ENCODE results near the gene CRISPLD2.

The CRISPLD2 gene

GRCh38 chr16:84884596-84885341, 65.0 kb downstream of the CRISPLD2 start:
- DNase-seq (ENCODE audit: low spot score): no peak

GRCh38 chr16:84885342-84885910, 65.6 kb downstream of the CRISPLD2 start:
- no peak for DNase-seq (ENCODE audit: low spot score)

DNA sequence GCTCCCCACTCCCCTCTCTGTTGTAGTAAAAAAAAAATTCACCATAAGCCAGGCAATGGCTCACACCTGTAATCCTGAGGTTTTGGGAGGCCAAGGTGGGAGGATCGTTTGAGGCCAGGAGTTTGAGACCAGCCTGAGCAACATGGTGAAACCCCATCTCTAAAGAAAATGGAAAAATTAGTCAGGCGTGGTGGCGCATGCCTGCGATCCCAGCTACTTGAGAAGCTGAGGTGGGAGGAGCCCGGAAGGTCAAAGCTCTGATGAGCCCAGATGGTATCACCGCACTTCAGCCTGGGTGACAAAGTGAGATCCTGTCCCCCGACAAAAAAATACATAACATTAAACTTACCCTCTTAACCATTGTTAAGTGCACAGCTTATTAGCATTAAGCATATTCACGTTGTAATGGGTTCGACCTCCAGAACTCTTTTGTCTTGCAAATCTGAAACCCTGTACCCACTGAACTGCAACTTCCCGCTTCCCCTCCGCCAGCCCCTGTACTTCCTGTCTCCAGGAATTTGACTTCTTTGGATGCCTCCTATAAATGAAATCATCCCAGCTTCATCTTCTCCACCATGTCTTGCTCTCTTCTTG, 66.8 kb downstream of the CRISPLD2 start:
- DNase-seq (ENCODE audit: low spot score): no peak

GRCh38 chr16:84887207-84887606, 67.4 kb downstream of the CRISPLD2 start:
- DNase-seq (ENCODE audit: low spot score): no peak

GRCh38 chr16:84888450-84888849, 68.7 kb downstream of the CRISPLD2 start:
- DNase-seq (ENCODE audit: low spot score): no peak

- peak; percentile 31 for DNase-seq (ENCODE audit: low spot score)
These were observed 69.3 kb downstream of the CRISPLD2 start for GRCh38 chr16:84889066-84889465.

- no peak for DNase-seq (ENCODE audit: low spot score)
These were observed 70.6 kb downstream of the CRISPLD2 start for GRCh38 chr16:84890427-84890826.

- no peak for DNase-seq (ENCODE audit: low spot score)
These were observed 71.5 kb downstream of the CRISPLD2 start for GRCh38 chr16:84891149-84891795.

DNA sequence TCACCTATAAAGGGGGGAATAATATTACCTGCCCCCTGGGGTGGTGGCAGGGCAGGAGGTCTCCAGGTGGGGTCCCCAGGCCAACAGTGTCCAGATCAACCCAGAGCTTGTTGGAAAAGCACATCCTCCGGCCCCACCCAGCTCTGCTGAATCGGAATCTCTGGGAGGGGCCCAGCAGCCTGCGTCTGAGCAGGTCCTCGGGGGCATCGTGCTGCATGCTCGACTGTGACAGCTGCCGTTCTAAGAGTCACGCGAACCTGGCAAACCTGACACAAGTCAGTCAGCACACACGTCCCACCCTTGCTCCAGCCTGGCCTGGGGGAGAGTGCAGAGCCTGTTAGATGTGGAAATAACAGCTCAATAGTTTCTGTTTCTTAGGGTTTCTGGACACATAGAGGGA, 72.3 kb downstream of the CRISPLD2 start:
- no peak for DNase-seq (ENCODE audit: low spot score)

DNA sequence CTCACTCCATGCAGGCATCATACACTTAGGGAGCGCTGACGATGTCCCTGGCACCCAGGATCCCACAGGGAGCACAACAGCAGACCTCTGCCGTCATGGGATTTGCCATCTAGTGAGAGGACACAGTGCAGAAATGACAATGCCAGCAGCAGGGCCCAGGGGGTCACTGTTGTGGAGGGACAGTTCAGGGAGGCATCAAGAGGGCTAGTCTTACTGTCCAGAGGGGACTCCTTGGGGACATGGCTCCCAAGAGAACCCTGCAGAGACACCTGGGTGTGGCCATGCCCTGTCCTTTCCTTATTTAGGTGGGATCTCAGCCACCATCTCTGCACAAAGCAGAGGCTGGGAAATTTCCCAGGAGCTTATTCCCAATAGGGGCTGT, 73.7 kb downstream of the CRISPLD2 start:
- no peak for DNase-seq (ENCODE audit: low spot score)

- no peak for DNase-seq (ENCODE audit: low spot score)
These were observed 74.2 kb downstream of the CRISPLD2 start for GRCh38 chr16:84893849-84894599.

GRCh38 chr16:84895016-84895415, 75.2 kb downstream of the CRISPLD2 start:
- DNase-seq (ENCODE audit: low spot score): no peak

- no peak for DNase-seq (ENCODE audit: low spot score)
These were observed 77.1 kb downstream of the CRISPLD2 start for GRCh38 chr16:84896847-84897246.

- DNase-seq (ENCODE audit: low spot score): no peak
These were observed 78.2 kb downstream of the CRISPLD2 start for GRCh38 chr16:84897911-84898377.

DNA sequence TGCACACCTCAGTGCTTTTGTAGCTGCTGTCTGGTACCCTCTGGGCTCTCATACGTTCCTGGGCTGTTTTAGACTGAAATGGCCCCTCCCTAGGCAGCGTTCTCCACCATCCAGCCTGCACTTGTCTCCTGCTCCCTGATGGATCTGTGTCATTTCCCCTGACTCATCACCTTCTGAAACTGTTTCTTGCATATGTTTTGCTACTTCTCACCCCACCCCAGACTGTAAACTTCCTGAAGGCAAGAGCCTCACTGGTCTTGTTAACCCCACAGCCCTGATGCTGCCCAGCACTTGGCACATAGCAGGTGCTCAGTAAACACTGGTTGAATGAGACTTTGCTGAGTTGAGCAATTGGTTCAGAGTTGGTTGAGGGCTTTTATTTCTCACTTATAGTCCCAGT, 78.7 kb downstream of the CRISPLD2 start:
- DNase-seq (ENCODE audit: low spot score): no peak

- no peak for DNase-seq (ENCODE audit: low spot score)
These were observed 79.6 kb downstream of the CRISPLD2 start for GRCh38 chr16:84899414-84899813.

DNA sequence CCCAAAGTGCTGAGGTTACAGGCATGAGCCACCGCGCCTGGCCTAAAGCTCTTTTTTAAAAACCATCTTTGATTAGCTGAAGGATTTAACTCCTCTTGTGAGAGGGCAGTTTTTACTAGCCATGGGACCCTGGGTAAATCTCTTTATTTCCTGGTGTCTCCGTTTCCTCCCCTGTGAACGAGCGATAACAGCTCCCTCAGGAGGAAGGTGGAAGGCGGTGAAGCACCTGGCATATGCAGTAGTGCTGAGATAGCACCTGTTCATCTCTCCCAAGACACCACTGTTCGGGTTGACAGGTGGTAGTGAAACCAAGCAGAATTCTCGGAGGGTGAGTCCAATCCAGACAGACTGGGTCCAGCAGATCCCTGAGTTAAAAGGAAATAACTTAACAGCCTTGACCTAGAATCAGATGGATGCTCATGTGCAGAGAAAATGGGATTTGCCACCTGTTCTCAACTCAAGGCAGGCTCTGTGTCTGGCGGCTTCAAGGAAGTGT, 86.2 kb downstream of the CRISPLD2 start:
- no peak for DNase-seq (ENCODE audit: low spot score)

- DNase-seq (ENCODE audit: low spot score): no peak
These were observed 87.3 kb downstream of the CRISPLD2 start for GRCh38 chr16:84907051-84907450.

GRCh38 chr16:84907575-84907974, 87.8 kb downstream of the CRISPLD2 start:
- DNase-seq (ENCODE audit: low spot score): peak; percentile 18

GRCh38 chr16:84909476-84910085, 89.8 kb downstream of the CRISPLD2 start:
- DNase-seq (ENCODE audit: low spot score): no peak

- DNase-seq (ENCODE audit: low spot score): no peak
These were observed 91.9 kb downstream of the CRISPLD2 start for GRCh38 chr16:84911486-84912216.

All from AG08395 (cell line).